ENCODE measurements around the gene WWC2.
A peak's percentile ranks its signal among the peaks of the same experiment; 100 is the strongest.

Gene WWC2

DNA sequence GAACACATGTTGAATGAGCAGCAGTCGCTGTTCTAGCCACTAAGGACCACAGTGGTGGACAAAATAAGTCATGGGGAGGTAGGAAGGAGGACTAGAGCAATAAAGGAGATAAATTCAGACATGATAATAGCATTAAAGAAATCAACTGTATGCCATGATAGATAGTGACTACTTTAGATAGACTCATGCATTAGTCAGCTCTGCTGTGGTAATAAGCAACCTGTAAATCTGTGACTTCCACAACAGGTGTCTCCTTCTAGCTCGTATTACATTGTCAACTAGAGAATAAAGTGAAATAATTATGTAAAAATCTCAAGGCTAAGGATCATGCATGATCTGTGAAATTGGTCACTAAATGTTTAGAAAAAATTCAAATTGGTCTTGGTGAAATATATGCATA is 77.9 kb downstream of the WWC2 start:
- no peak for DNase-seq (ENCODE audit: low read depth)
- no peak overlapping the region for H3K4me3 ChIP-seq (ENCODE audit: low read length)
- TF ChIP-seq CTCF (conservative IDR thresholded peaks at IDR 0.05; ENCODE audit: low read length), result no peak

- no peak overlapping the region for H3K4me3 ChIP-seq (ENCODE audit: low read length)
- TF ChIP-seq CTCF (conservative IDR thresholded peaks at IDR 0.05; ENCODE audit: low read length), result no peak
- DNase-seq (ENCODE audit: low read depth), result no peak
Measured at GRCh38 chr4:183178201-183178600, 79.1 kb downstream of the WWC2 start.

DNA sequence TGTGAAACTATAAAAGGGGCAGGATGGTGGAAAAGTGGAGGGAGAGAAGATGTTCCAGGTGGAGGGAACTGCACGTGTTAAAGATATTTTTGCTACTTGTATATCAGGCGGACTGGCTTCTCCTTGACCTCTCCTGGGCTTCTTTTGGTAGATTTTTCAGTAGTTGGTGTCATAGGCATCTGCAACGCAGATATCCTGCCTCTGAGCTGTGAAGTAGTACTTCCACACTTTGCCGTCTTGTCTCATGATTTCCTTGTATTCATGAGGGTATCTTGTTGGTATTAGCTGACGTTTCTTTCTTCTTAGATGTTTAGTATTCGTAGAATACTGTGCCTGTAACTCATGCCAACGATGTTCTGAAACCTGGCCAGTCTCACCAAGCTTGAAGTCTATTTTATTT is 81.0 kb downstream of the WWC2 start:
- no peak for TF ChIP-seq CTCF (conservative IDR thresholded peaks at IDR 0.05; ENCODE audit: low read length)
- H3K4me3 ChIP-seq (ENCODE audit: low read length), result no peak overlapping the region
- peak; percentile 81 for DNase-seq (ENCODE audit: low read depth)

- DNase-seq (ENCODE audit: low read depth), result no peak
- no peak for TF ChIP-seq CTCF (conservative IDR thresholded peaks at IDR 0.05; ENCODE audit: low read length)
- H3K4me3 ChIP-seq (ENCODE audit: low read length), result no peak overlapping the region
Measured at GRCh38 chr4:183180621-183181020, 81.6 kb downstream of the WWC2 start.

- TF ChIP-seq CTCF (conservative IDR thresholded peaks at IDR 0.05; ENCODE audit: low read length), result no peak
- no peak for DNase-seq (ENCODE audit: low read depth)
- H3K4me3 ChIP-seq (ENCODE audit: low read length), result no peak overlapping the region
Measured at GRCh38 chr4:183181081-183181480, 82.0 kb downstream of the WWC2 start.

GRCh38 chr4:183182873-183183725 is 84.0 kb downstream of the WWC2 start:
- DNase-seq (ENCODE audit: low read depth), result peak; percentile 83
- H3K4me3 ChIP-seq (ENCODE audit: low read length), result no peak overlapping the region
- TF ChIP-seq CTCF (conservative IDR thresholded peaks at IDR 0.05; ENCODE audit: low read length), result no peak

- no peak overlapping the region for H3K4me3 ChIP-seq (ENCODE audit: low read length)
- no peak for TF ChIP-seq CTCF (conservative IDR thresholded peaks at IDR 0.05; ENCODE audit: low read length)
- DNase-seq (ENCODE audit: low read depth), result no peak
Measured at GRCh38 chr4:183183906-183184535, 85.0 kb downstream of the WWC2 start.
